Measurements from ENCODE around the gene ANAPC1.

DNA sequence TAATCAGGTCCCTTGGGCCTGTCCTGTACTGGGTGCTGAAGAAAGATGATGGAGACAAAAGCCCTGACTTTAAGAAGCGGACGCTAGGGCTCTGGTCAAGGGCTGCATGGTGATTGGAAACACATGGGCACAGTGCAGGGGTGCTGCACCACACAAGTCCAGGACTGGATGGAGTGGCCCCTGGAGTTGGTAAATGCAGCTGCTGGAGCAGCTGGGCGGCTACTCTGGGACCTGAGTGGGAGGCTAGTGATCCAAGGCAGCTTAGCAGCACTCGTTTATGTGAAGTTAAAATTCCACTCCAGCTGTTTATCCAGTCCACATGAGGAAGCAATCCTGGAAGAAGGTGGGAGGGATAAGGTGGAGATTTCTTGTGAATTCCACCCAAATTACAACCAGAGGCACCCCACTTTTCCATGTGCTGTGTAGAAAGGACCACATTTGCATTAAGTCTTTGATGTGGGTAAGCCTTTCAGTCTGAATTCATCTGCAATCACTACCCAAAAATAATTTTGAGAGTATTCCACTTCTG, 39.3 kb upstream of the ANAPC1 start:
- TF ChIP-seq CTCF (IDR thresholded peaks at IDR 0.05), result no peak
- TF ChIP-seq EZH2 (IDR thresholded peaks at IDR 0.05; ENCODE audit: borderline replicate concordance, insufficient read depth, low read depth, low read length, poor library complexity, severe bottlenecking), result no peak
